HepG2 (cell line): ENCODE results near the gene VSTM5. TPM values are rescaled to one million over a fixed set of nuclear protein-coding genes. Genes with fewer than 3 reads are reported as not detected.

Experiments used
- HCFC1 ChIP-seq: fragments of 150-350 bp; IDR thresholded peaks from 2 replicates; pipeline ENCODE4 v1.6.1; 2014; ENCODE audit warnings: low read depth, low read length
- MIXL1 ChIP-seq: IDR thresholded peaks from 2 replicates; pipeline ENCODE4 v1.6.1; 2016
- NCOA1 ChIP-seq: sonication (generic); formaldehyde crosslinking; IDR thresholded peaks from 2 replicates; pipeline ENCODE4 v1.9.0; 2021; ENCODE audit warnings: missing genetic modification reagents
- NFE2L1 ChIP-seq: sonication (generic); formaldehyde crosslinking; IDR thresholded peaks from 2 replicates; pipeline ENCODE4 v1.4.0; 2020; ENCODE audit warnings: missing genetic modification reagents, mild to moderate bottlenecking, borderline replicate concordance
- PHF8 ChIP-seq: sonication (generic); formaldehyde crosslinking; IDR thresholded peaks from 2 replicates; pipeline ENCODE4 v1.5.0; 2020; ENCODE audit warnings: missing genetic modification reagents
- ZNF34 ChIP-seq: sonication (generic); formaldehyde crosslinking; IDR thresholded peaks from 2 replicates; pipeline ENCODE4 v1.4.0; 2020; ENCODE audit warnings: mild to moderate bottlenecking, missing genetic modification reagents, borderline replicate concordance
- ZNF382 ChIP-seq: sonication (generic); formaldehyde crosslinking; IDR thresholded peaks from 2 replicates; pipeline ENCODE4 v1.5.0; 2020; ENCODE audit warnings: missing genetic modification reagents, mild to moderate bottlenecking, borderline replicate concordance
- ZNF44 ChIP-seq: sonication (generic); formaldehyde crosslinking; IDR thresholded peaks from 2 replicates; pipeline ENCODE4 v1.5.1; 2020; ENCODE audit warnings: mild to moderate bottlenecking, missing genetic modification reagents
- polyA plus RNA-seq, 8 experiments: library from polyadenylated mRNA; depleted of rRNA in 3 of 8; stranded (reverse) in 7 of 8; unstranded in 1 of 8; fragments of >200 nt; fragmentation: Illumina TruSeq in 4 of 8; extraction: Trizol in 4 of 8; gene quantifications; 2 replicates each; pipeline versions ENCODE4 v1.2.1 to v1.2.3, GENCODE V29; 2011 to 2016; ENCODE audit warnings: low read depth in 4 of 8, missing spikeins in 1 of 8, mixed read lengths in 1 of 8; ENCODE audit not compliant: insufficient read depth in 1 of 8
- total RNA-seq, 5 experiments: library from RNA; depleted of rRNA; stranded (reverse); fragments of >200 nt; fragmentation: Illumina TruSeq; extraction: Trizol; gene quantifications; 2 replicates each; pipeline ENCODE4 v1.2.3, GENCODE V29; 2016; ENCODE audit warnings: low read depth in 1 of 5
- TF ChIP-seq, protein P1 (sequence below): sonication (generic); formaldehyde crosslinking; IDR thresholded peaks from 2 replicates; pipeline ENCODE4 v1.5.0; 2020; ENCODE audit warnings: mild to moderate bottlenecking, missing genetic modification reagents, borderline replicate concordance
- TF ChIP-seq, protein P2 (sequence below): sonication (generic); formaldehyde crosslinking; conservative IDR thresholded peaks from 2 replicates; pipeline ENCODE4 v1.4.0; 2020; ENCODE audit warnings: missing genetic modification reagents
- TF ChIP-seq, protein P3 (sequence below): sonication (generic); formaldehyde crosslinking; IDR thresholded peaks from 2 replicates; pipeline ENCODE4 v1.4.0; 2020; ENCODE audit warnings: missing genetic modification reagents
- TF ChIP-seq, protein P4 (sequence below): IDR thresholded peaks from 2 replicates; pipeline ENCODE4 v1.6.1; 2016; ENCODE audit warnings: low read depth, control low read depth

VSTM5 gene
- total and polyA plus RNA-seq, 2 of the 13 experiments (the other 11 are each of a cell fraction or from before 2014, with no cell fraction given): not detected

DNA sequence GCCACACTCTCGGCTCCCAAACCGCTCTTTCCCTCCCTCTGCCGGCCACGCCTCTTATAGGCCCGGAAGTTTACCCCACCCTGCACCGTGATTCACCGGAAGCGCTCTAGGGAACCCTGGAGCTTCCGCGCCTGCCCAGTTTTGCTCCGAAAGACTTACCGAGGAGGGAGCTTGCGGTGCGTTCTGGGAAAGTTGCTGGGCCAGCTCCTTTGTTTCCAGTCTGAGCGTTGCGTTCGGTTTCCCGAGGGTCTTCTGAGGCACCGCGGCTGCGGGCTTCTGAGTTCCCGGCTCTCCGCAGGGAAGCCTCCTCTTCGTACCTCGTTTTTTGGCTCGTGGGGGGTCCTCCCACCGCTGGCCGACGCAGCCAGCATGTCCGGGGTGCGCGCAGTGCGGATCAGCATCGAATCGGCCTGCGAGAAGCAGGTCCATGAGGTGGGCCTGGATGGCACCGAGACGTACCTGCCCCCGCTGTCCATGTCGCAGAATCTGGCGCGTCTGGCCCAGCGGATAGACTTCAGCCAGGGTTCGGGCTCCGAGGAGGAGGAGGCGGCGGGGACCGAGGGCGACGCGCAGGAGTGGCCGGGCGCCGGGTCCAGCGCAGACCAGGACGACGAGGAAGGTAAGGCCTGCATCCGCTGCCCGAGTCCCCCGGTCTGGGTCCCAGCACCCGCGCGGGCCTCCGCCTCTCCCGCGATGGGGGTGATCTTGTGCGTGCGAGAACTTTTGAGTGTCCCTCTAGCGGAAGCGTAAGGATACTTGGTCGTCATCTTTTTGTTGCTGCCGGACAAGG lies 66.1 kb downstream of the VSTM5 start, which contains the start of gene MED17 (continued):
- TF ChIP-seq, protein P1, sequence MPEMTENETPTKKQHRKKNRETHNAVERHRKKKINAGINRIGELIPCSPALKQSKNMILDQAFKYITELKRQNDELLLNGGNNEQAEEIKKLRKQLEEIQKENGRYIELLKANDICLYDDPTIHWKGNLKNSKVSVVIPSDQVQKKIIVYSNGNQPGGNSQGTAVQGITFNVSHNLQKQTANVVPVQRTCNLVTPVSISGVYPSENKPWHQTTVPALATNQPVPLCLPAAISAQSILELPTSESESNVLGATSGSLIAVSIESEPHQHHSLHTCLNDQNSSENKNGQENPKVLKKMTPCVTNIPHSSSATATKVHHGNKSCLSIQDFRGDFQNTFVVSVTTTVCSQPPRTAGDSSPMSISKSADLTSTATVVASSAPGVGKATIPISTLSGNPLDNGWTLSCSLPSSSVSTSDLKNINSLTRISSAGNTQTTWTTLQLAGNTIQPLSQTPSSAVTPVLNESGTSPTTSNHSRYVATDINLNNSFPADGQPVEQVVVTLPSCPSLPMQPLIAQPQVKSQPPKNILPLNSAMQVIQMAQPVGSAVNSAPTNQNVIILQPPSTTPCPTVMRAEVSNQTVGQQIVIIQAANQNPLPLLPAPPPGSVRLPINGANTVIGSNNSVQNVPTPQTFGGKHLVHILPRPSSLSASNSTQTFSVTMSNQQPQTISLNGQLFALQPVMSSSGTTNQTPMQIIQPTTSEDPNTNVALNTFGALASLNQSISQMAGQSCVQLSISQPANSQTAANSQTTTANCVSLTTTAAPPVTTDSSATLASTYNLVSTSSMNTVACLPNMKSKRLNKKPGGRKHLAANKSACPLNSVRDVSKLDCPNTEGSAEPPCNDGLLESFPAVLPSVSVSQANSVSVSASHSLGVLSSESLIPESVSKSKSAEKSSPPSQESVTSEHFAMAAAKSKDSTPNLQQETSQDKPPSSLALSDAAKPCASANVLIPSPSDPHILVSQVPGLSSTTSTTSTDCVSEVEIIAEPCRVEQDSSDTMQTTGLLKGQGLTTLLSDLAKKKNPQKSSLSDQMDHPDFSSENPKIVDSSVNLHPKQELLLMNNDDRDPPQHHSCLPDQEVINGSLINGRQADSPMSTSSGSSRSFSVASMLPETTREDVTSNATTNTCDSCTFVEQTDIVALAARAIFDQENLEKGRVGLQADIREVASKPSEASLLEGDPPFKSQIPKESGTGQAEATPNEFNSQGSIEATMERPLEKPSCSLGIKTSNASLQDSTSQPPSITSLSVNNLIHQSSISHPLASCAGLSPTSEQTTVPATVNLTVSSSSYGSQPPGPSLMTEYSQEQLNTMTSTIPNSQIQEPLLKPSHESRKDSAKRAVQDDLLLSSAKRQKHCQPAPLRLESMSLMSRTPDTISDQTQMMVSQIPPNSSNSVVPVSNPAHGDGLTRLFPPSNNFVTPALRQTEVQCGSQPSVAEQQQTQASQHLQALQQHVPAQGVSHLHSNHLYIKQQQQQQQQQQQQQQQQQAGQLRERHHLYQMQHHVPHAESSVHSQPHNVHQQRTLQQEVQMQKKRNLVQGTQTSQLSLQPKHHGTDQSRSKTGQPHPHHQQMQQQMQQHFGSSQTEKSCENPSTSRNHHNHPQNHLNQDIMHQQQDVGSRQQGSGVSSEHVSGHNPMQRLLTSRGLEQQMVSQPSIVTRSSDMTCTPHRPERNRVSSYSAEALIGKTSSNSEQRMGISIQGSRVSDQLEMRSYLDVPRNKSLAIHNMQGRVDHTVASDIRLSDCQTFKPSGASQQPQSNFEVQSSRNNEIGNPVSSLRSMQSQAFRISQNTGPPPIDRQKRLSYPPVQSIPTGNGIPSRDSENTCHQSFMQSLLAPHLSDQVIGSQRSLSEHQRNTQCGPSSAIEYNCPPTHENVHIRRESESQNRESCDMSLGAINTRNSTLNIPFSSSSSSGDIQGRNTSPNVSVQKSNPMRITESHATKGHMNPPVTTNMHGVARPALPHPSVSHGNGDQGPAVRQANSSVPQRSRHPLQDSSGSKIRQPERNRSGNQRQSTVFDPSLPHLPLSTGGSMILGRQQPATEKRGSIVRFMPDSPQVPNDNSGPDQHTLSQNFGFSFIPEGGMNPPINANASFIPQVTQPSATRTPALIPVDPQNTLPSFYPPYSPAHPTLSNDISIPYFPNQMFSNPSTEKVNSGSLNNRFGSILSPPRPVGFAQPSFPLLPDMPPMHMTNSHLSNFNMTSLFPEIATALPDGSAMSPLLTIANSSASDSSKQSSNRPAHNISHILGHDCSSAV (CRISPR knock-in tag): peak; percentile 50; the same call in 1 of the 2 replicates
- TF ChIP-seq ZNF34 (CRISPR knock-in tag) (no peak), NFE2L1 (CRISPR knock-in tag) (0 out of 2 replicates have a peak, but pooled peaks have one; percentile 73), ZNF44 (CRISPR knock-in tag) (peak; percentile 27; the same call in 1 of the 2 replicates), NCOA1 (no peak), HCFC1 (no peak), MIXL1 (peak; percentile 20; the same call in 1 of the 2 replicates), ZNF382 (CRISPR knock-in tag) (no peak), PHF8 (CRISPR knock-in tag) (peak; percentile 95)
- TF ChIP-seq, protein P2, sequence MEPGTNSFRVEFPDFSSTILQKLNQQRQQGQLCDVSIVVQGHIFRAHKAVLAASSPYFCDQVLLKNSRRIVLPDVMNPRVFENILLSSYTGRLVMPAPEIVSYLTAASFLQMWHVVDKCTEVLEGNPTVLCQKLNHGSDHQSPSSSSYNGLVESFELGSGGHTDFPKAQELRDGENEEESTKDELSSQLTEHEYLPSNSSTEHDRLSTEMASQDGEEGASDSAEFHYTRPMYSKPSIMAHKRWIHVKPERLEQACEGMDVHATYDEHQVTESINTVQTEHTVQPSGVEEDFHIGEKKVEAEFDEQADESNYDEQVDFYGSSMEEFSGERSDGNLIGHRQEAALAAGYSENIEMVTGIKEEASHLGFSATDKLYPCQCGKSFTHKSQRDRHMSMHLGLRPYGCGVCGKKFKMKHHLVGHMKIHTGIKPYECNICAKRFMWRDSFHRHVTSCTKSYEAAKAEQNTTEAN (CRISPR knock-in tag): peak; percentile 70; the same call in 1 of the 2 replicates
- TF ChIP-seq, protein P3, sequence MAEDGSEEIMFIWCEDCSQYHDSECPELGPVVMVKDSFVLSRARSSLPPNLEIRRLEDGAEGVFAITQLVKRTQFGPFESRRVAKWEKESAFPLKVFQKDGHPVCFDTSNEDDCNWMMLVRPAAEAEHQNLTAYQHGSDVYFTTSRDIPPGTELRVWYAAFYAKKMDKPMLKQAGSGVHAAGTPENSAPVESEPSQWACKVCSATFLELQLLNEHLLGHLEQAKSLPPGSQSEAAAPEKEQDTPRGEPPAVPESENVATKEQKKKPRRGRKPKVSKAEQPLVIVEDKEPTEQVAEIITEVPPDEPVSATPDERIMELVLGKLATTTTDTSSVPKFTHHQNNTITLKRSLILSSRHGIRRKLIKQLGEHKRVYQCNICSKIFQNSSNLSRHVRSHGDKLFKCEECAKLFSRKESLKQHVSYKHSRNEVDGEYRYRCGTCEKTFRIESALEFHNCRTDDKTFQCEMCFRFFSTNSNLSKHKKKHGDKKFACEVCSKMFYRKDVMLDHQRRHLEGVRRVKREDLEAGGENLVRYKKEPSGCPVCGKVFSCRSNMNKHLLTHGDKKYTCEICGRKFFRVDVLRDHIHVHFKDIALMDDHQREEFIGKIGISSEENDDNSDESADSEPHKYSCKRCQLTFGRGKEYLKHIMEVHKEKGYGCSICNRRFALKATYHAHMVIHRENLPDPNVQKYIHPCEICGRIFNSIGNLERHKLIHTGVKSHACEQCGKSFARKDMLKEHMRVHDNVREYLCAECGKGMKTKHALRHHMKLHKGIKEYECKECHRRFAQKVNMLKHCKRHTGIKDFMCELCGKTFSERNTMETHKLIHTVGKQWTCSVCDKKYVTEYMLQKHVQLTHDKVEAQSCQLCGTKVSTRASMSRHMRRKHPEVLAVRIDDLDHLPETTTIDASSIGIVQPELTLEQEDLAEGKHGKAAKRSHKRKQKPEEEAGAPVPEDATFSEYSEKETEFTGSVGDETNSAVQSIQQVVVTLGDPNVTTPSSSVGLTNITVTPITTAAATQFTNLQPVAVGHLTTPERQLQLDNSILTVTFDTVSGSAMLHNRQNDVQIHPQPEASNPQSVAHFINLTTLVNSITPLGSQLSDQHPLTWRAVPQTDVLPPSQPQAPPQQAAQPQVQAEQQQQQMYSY (CRISPR knock-in tag): peak; percentile 74
- TF ChIP-seq, protein P4, sequence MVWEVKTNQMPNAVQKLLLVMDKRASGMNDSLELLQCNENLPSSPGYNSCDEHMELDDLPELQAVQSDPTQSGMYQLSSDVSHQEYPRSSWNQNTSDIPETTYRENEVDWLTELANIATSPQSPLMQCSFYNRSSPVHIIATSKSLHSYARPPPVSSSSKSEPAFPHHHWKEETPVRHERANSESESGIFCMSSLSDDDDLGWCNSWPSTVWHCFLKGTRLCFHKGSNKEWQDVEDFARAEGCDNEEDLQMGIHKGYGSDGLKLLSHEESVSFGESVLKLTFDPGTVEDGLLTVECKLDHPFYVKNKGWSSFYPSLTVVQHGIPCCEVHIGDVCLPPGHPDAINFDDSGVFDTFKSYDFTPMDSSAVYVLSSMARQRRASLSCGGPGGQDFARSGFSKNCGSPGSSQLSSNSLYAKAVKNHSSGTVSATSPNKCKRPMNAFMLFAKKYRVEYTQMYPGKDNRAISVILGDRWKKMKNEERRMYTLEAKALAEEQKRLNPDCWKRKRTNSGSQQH (CRISPR knock-in tag): peak; percentile 77
